ENCODE measurements around the gene NAP1L3.
A peak's percentile ranks its signal among the peaks of the same experiment; 100 is the strongest.

Gene NAP1L3, protein sequence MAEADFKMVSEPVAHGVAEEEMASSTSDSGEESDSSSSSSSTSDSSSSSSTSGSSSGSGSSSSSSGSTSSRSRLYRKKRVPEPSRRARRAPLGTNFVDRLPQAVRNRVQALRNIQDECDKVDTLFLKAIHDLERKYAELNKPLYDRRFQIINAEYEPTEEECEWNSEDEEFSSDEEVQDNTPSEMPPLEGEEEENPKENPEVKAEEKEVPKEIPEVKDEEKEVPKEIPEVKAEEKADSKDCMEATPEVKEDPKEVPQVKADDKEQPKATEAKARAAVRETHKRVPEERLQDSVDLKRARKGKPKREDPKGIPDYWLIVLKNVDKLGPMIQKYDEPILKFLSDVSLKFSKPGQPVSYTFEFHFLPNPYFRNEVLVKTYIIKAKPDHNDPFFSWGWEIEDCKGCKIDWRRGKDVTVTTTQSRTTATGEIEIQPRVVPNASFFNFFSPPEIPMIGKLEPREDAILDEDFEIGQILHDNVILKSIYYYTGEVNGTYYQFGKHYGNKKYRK

DNA sequence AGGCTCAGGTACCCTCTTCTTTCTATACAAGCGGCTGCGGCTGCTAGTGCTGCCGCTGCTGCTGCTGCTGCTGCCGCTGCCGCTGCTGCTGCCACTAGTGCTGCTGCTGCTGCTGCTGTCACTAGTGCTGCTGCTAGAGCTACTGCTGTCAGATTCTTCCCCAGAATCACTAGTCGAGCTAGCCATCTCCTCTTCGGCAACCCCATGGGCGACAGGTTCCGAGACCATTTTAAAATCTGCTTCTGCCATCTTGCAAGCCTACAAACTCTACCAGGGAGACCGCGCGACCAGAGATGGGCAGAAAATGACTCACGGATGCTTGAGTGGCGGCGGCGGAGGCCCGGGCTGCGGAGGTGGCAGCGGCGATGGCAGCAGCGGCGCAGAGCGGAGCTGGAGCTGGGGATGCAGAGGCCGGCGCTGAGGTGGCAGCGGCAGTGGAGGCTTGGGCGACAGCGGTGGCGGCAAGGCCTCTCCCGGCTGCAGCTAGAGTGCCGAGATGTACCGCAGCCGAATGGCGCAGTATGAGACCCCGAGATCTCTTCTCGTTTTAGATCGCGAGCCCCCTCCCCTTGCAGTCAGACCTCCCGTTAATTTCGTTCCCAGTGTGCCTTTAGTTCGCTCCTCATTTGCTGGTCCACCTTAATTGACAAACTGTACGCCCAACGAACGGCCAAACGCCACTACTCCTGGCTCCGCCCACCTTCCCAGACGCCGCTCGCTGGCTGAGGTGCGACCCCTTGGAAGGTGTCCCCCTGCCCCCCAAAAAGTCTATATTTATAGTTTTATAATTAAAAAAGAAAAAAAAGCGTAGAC is at the start of gene NAP1L3:
Gene NAP1L3 (minus strand): TSS at position 523 of the 813 bp plus-strand sequence. CDS start 274 bp downstream, at position 249.
- peaks cover 8 to 9% of the 10 kb centered on the region in 2 donors for H3K27me3 ChIP-seq (ENCODE audit: control insufficient read depth in 1 of 2, insufficient read depth in 2 of 2, low read length in 2 of 2)
- peak within 1 kb of the TSS; percentile 61 to 67 for H3K4me3 ChIP-seq (ENCODE audit: low read depth in 1 of 2, low read length in 2 of 2)
- H3K9ac ChIP-seq (ENCODE audit: low read length): no peak within 1 kb of the TSS
- H3K4me1 ChIP-seq (ENCODE audit: insufficient read depth, low read length): peaks cover 11% of the 10 kb centered on the region
- H3K9me3 ChIP-seq (ENCODE audit: low read length): no peaks in the 10 kb centered on the region
- no peaks in the 10 kb centered on the region for H3K36me3 ChIP-seq (ENCODE audit: insufficient read depth, low read length)
- peak within 1 kb of the TSS; percentile 35 for H3K27ac ChIP-seq (ENCODE audit: low read depth, low read length)

DNA sequence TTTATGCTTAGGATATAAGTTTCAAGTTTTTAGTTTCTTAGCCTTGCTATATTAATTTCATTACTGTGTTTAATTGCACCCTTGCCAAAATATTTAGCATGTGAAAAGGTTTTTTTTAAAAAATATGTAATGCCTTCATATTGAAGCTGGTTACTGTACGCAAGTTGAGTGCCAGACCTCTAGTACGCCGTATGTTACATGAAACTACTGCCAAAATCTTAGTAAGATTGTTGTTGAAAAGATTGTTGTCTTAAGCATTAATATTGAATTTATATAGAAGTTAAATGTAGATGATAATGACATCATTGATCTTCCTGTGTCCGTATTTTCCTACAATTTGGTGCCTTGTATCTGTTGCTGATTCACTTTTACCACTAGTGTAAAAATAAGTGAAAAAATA is 37.7 kb upstream of the NAP1L3 start:
- Histone ChIP-seq H3K27ac (ENCODE audit: low read depth, low read length) (no peak overlapping the region), H3K27me3 (ENCODE audit: control insufficient read depth in 1 of 2, insufficient read depth in 2 of 2, low read length in 2 of 2) (peaks cover 0 to 3% of the 10 kb centered on the region in 2 donors), H3K9me3 (ENCODE audit: low read length) (no peaks in the 10 kb centered on the region), H3K36me3 (ENCODE audit: insufficient read depth, low read length) (no peaks in the 10 kb centered on the region), H3K4me3 (ENCODE audit: low read depth in 1 of 2, low read length in 2 of 2) (no peak overlapping the region), H3K9ac (ENCODE audit: low read length) (no peak overlapping the region), H3K4me1 (ENCODE audit: insufficient read depth, low read length) (no peaks in the 10 kb centered on the region)

DNA sequence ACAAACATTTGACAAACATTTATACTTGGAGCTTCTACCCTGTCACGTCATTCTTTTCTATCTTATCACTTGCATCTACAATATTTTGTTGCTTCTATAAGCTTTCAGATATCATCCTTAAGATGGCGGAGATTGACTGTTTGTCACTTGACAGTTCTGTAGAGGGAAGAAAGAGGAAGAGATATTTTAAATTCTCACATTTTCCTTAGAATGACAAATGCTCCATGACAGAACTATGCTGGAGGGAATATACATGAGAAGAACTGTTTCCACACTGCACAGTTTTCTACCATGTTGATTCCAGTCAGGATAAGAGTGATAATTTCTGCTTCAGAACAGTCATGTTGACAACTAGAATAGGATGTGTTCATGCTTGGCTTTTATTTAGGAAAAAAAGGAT is 30.3 kb upstream of the NAP1L3 start:
- no peaks in the 10 kb centered on the region for H3K36me3 ChIP-seq (ENCODE audit: insufficient read depth, low read length)
- H3K9ac ChIP-seq (ENCODE audit: low read length): no peak overlapping the region
- no peaks in the 10 kb centered on the region for H3K27me3 ChIP-seq (ENCODE audit: control insufficient read depth in 1 of 2, insufficient read depth in 2 of 2, low read length in 2 of 2)
- no peaks in the 10 kb centered on the region for H3K9me3 ChIP-seq (ENCODE audit: low read length)
- H3K4me3 ChIP-seq (ENCODE audit: low read depth in 1 of 2, low read length in 2 of 2): no peak overlapping the region
- no peak overlapping the region for H3K27ac ChIP-seq (ENCODE audit: low read depth, low read length)
- H3K4me1 ChIP-seq (ENCODE audit: insufficient read depth, low read length): no peaks in the 10 kb centered on the region

DNA sequence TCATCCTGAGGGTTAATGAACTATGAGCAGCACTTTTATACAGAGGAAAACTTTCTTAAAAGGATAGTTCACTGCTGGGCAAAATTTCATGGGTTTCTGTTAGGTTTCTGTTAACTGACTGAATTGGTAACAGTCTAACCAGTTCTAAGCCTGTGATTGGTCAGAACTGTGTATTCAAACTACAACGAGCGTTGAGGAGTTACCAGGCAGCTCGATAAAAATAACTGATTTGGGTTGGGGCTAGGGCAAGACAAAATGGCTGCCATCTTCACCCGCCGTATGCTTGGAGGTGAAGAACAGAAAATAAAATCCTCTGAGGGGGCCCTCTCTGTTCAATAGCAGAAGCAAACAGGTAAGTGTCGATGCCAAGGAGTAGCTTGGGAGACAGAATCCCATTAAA is 22.6 kb upstream of the NAP1L3 start:
- Histone ChIP-seq H3K9me3 (ENCODE audit: low read length) (no peaks in the 10 kb centered on the region), H3K4me1 (ENCODE audit: insufficient read depth, low read length) (no peaks in the 10 kb centered on the region), H3K9ac (ENCODE audit: low read length) (no peak overlapping the region), H3K27ac (ENCODE audit: low read depth, low read length) (no peak overlapping the region), H3K36me3 (ENCODE audit: insufficient read depth, low read length) (no peaks in the 10 kb centered on the region), H3K4me3 (ENCODE audit: low read depth in 1 of 2, low read length in 2 of 2) (no peak overlapping the region), H3K27me3 (ENCODE audit: control insufficient read depth in 1 of 2, insufficient read depth in 2 of 2, low read length in 2 of 2) (no peaks in the 10 kb centered on the region)

DNA sequence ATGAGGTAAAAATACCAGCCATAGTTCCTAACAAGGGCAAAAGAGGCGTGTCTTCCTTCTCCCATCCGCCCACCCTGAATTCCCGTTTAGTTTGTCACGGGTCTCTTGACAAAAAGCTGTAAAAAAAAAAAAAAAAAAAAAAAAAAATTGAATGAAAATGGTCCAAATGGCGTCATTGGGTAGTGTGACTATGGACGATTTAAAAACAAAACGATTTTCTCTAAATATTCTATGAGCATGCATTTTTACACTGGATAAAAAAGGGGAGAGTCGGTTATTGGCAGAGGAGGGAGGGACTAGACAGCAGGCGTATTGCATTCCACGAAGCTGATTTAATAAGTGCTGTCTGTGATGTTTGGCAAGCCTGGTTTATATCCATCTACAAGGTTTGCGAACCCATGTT is 492 bp upstream of the NAP1L3 start, which contains the start of gene FAM133A:
Gene FAM133A (plus strand): TSS at position 338 of the 403 bp plus-strand sequence. CDS start 35,214 bp downstream, outside the sequence.
- peak within 1 kb of the TSS; percentile 61 to 67 for H3K4me3 ChIP-seq (ENCODE audit: low read depth in 1 of 2, low read length in 2 of 2)
- H3K4me1 ChIP-seq (ENCODE audit: insufficient read depth, low read length): peaks cover 11% of the 10 kb centered on the region
- H3K9me3 ChIP-seq (ENCODE audit: low read length): no peaks in the 10 kb centered on the region
- no peak within 1 kb of the TSS for H3K9ac ChIP-seq (ENCODE audit: low read length)
- H3K36me3 ChIP-seq (ENCODE audit: insufficient read depth, low read length): no peaks in the 10 kb centered on the region
- peaks cover 8 to 9% of the 10 kb centered on the region in 2 donors for H3K27me3 ChIP-seq (ENCODE audit: control insufficient read depth in 1 of 2, insufficient read depth in 2 of 2, low read length in 2 of 2)
- H3K27ac ChIP-seq (ENCODE audit: low read depth, low read length): peak within 1 kb of the TSS; percentile 35

DNA sequence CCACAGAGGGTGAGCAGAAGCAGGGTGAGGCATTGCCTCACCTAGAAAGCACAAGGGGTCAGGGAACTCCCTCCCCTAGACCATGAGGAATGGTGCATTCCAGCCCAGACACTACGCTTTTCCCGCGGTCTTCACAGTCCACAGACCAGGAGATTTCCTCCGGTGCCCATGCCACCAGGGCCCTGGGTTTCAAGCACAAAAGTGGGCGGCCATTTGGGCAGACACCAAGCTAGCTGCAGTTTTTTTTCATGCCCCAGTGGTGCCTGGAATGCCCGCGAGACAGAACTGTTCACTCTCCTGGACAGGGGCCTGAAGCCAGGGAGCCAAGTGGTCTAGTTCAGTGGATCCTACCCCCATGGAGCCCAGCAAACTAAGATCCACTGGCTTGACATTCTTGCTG is 12.8 kb downstream of the NAP1L3 start:
- no peaks in the 10 kb centered on the region for H3K4me1 ChIP-seq (ENCODE audit: insufficient read depth, low read length)
- no peaks in the 10 kb centered on the region for H3K36me3 ChIP-seq (ENCODE audit: insufficient read depth, low read length)
- H3K27ac ChIP-seq (ENCODE audit: low read depth, low read length): no peak overlapping the region
- H3K9me3 ChIP-seq (ENCODE audit: low read length): no peaks in the 10 kb centered on the region
- no peak overlapping the region for H3K4me3 ChIP-seq (ENCODE audit: low read depth in 1 of 2, low read length in 2 of 2)
- H3K27me3 ChIP-seq (ENCODE audit: control insufficient read depth in 1 of 2, insufficient read depth in 2 of 2, low read length in 2 of 2): peaks cover 0 to 4% of the 10 kb centered on the region in 2 donors
- no peak overlapping the region for H3K9ac ChIP-seq (ENCODE audit: low read length)

DNA sequence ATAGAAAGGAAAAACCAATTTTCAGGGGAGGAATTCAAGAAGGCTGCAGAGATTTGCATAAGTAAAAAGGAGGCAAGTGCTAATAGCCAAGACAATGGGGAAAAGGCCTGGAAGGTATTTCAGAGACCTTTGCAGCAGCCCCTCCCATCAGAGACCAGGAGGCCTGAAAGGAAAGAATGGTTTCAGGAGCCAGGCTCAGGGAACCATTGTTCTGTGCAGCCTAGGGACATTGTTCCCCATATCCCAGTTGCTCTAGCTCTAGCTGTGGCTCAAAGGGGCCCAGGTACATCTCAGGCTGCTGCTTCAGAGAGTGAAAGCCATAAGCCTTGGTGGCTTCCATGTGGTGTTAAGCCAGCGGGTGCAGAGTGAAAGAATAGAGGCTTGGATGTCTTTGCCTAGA is 24.0 kb downstream of the NAP1L3 start:
- Histone ChIP-seq H3K36me3 (ENCODE audit: insufficient read depth, low read length) (no peaks in the 10 kb centered on the region), H3K27ac (ENCODE audit: low read depth, low read length) (no peak overlapping the region), H3K27me3 (ENCODE audit: control insufficient read depth in 1 of 2, insufficient read depth in 2 of 2, low read length in 2 of 2) (no peaks in the 10 kb centered on the region), H3K9me3 (ENCODE audit: low read length) (no peaks in the 10 kb centered on the region), H3K9ac (ENCODE audit: low read length) (no peak overlapping the region), H3K4me3 (ENCODE audit: low read depth in 1 of 2, low read length in 2 of 2) (no peak overlapping the region), H3K4me1 (ENCODE audit: insufficient read depth, low read length) (no peaks in the 10 kb centered on the region)

DNA sequence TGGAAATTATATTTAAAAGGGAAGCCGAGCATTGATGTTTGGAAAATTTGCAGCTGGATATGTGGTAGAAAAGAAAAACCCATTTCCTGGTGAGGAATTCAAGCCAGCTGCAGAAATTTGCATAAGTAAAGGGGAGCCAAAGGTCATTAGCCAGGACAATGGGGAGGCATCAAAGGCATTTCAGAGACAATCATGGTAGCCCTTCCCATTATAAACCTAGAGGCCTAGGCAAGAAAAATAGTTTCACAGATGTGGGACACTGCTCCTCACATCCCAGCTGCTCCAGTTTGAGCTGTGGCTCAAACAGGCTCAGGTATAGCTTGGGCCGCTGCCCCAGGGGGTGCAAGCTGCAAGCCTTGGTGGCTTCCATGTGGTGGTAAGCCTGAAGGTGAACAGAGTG is 35.8 kb downstream of the NAP1L3 start:
- H3K9me3 ChIP-seq (ENCODE audit: low read length): peaks cover 4% of the 10 kb centered on the region
- no peaks in the 10 kb centered on the region for H3K36me3 ChIP-seq (ENCODE audit: insufficient read depth, low read length)
- no peak overlapping the region for H3K9ac ChIP-seq (ENCODE audit: low read length)
- no peak overlapping the region for H3K27ac ChIP-seq (ENCODE audit: low read depth, low read length)
- H3K4me1 ChIP-seq (ENCODE audit: insufficient read depth, low read length): no peaks in the 10 kb centered on the region
- no peaks in the 10 kb centered on the region for H3K27me3 ChIP-seq (ENCODE audit: control insufficient read depth in 1 of 2, insufficient read depth in 2 of 2, low read length in 2 of 2)
- H3K4me3 ChIP-seq (ENCODE audit: low read depth in 1 of 2, low read length in 2 of 2): no peak overlapping the region
